IPS-18c (cell line): ENCODE results near the gene CCDC181.
"Not testable (repeated sequence)": the region's sequence is repeated elsewhere in the genome, so short reads cannot be mapped to it uniquely, and the experiment has no call there.

Experiments
- H3K4me3 ChIP-seq: 2 replicates; pipeline ENCODE4 v1.7.0; 2013; ENCODE audit warnings: low read depth, mild to moderate bottlenecking, low read length, moderate library complexity; ENCODE audit not compliant: insufficient read depth
- H3K9me3 ChIP-seq: one replicate; pipeline ENCODE4 v1.6.1; 2013; ENCODE audit warnings: mild to moderate bottlenecking, low read length, moderate library complexity; ENCODE audit not compliant: control insufficient read depth, insufficient read depth

The CCDC181 gene

DNA sequence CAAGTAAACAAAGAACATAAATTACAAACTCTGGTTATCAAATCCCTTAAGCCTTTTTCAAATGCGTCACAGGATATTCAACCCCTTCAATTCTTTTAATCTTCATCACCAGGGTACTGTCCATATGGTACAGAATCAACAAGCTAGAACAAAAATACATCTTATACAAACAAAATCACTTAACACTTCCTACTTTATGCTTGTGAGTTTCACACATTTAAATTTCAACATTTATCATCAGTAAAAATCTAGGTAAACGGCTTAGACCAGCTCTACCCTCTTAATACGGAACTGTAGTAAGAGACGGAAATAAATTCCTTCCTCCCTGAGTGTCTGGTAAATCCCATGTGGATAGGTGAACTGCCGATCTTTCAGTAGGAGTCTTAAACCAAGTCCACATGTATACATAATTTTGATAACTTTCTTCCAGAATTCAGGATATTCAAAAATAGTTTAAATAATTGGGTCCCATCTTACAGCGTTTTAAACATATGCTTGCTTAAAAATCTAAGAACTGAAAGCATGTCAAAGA lies 1.0 kb downstream of the CCDC181 start:
- H3K4me3 ChIP-seq = no peak overlapping the region
- H3K9me3 ChIP-seq = no peaks in the 10 kb centered on the region

DNA sequence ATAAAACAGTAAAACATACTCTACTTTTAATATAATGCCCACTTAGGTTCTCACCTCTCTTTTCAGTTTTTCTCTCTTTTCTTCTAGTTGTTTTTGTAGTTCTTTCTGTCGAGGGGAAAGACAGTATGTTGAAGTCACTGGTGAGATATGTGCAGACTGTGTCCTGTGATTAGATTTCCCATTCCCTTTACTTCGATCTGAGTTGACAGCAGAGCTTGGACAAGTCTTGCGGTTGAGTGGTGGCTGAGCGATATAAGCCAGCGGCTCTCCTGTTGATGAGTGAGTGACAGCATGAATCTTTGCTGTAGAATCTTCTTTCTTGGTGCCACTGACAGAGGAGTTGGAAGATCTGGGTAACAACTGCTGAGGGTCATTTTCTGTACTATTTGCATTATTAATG lies 6.0 kb downstream of the CCDC181 start:
- H3K9me3 ChIP-seq = no peaks in the 10 kb centered on the region
- H3K4me3 ChIP-seq = no peak overlapping the region

DNA sequence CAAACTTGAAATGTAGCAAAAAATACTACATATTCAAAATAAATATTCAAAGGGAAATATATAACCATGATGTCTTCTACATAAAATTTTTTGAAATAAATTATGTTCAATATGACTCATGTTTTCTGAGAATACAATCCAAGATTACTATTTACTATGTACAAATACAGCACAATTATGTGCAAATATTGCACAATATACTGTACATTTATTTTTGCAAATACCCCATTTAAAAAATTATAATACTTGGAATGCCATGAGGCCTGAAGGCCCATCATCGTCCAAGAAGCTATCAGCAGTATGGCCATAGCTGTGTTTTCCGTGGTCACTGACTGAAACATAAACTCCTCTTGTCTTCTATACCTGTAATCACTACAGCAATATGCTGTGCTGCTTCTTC lies 12.3 kb downstream of the CCDC181 start:
- Histone ChIP-seq H3K4me3 (no peak overlapping the region), H3K9me3 (no peaks in the 10 kb centered on the region)

DNA sequence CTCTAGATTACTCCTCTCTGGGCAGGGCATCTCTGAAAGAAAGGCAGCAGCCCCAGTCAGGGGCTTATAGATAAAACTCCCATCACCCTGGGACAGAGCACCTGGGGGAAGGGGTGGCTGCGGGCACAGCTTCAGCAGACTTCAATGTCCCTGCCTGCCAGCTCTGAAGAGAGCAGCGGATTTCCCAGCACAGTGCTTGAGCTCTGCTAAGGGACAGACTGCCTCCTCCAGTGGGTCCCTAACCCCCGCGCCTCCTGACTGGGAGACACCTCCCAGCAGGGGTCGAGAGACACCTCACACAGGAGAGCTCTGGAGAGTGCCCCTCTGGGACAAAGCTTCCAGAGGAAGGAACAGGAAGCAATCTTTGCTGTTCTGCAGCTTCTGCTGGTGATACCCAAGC lies 18.9 kb downstream of the CCDC181 start:
- not testable (repeated sequence) for H3K4me3 ChIP-seq

DNA sequence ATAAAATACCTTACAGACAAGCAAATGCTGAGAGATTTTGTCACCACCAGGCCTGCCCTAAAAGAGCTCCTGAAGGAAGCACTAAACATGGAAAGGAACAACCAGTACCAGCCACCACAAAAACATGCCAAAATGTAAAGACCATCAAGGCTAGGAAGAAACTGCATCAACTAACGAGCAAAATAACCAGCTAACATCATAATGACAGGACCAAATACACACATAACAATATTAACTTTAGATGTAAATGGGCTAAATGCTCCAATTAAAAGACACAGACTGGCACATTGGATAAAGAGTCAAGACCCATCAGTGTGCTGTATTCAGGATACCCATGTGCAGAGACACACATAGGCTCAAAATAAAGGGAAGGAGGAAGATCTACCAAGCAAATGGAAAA lies 24.7 kb downstream of the CCDC181 start:
- H3K4me3 ChIP-seq = not testable (repeated sequence)

More for the DNA sequence above, 18.9 kb downstream of the CCDC181 start:
- H3K9me3 ChIP-seq = not testable (repeated sequence)

DNA sequence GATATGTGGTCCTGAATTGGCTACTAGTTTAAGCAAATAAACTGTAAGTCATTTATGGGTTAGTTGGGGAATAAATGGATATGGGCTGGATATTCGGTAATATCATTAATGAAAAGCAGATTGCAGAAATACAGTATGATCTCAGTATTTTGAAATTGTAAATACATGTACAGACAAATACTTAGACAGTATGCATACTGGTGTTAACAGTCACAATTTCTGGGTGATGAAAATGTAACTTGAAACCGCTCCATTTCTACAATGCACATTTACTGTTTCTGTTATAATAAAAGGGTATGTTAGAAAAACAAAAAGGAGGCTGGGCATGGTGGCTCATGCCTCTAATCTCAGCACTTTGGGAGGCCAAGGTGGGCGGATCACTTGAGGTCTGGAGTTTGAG lies 31.3 kb downstream of the CCDC181 start:
- Histone ChIP-seq H3K9me3 (no peaks in the 10 kb centered on the region), H3K4me3 (no peak overlapping the region)

More for the DNA sequence above, 24.7 kb downstream of the CCDC181 start:
- not testable (repeated sequence) for H3K9me3 ChIP-seq

DNA sequence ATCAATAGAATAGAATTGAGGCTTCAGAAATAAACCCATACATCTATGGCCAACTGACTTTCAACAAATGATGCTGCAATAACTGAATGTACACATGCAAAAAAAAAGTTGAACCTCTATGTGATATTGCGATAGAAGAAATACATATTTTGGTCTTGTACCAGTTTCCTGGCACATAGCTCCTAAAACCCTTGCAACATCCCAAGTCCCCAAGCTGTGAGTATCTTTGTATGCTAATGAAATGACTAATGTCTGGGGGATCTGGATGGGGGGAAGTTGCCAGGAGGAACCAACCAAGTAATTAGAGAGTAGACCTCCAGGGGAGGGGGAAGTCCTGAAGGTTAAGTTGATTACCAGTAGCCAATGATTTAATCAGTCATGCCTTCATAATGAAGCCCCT lies 34.9 kb downstream of the CCDC181 start:
- H3K4me3 ChIP-seq = no peak overlapping the region
- H3K9me3 ChIP-seq = no peaks in the 10 kb centered on the region

DNA sequence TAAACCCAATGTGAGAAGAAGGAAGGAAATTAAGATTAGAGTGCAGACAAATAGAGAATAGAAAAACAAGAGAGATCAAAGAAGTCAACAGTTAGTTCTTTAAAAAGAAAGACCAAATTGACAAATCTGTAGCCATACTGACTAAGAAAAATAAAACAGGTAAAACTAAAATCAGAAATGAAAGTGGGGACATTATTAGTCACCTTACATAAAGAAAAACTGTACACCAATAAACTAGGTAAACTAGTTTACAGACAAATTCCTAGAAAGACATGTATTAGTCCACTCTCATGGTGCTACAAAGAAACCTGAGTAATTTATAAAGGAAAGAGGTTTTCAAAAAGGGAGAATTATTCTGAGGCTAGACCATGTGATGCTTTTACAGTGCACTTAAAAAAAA lies 37.0 kb downstream of the CCDC181 start:
- H3K4me3 ChIP-seq = no peak overlapping the region
- H3K9me3 ChIP-seq = no peaks in the 10 kb centered on the region

DNA sequence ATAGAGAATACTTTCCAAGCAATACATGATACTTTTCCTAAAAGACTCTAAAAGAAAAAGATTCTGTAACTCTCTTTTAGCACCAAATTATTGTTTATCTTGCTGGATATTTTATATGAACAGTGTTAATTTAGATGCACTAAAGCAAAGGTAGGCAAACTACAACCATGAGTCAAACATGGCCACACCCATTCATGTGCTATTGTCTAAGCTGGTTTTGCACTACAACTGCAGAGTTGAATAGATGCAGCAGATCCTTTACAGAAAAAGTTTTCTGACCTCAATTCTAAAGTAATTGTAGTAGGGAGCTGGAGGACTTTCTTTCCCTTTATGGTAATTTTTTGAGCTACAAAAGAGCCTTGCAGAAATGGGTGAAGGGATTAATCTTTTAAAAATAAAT lies 39.9 kb downstream of the CCDC181 start:
- Histone ChIP-seq H3K9me3 (no peaks in the 10 kb centered on the region), H3K4me3 (no peak overlapping the region)

DNA sequence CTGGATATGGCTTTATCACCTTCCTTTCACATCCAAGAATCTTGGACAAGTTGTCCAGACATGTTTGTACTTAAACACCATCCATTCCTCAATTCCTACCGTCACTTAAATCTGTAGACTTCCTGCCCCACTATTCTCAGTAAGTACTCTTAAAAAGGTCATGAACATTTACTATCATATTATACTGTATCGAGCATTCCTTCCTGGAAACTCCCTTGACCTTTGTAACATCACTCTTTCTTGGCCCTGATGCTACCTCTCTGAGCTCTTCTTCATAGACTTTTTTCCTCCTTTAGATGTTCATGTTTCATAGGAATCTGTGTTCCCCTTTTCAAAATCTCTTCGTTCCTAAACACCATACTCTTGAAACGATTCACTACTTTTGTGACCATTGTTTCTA lies 43.8 kb downstream of the CCDC181 start:
- no peaks in the 10 kb centered on the region for H3K9me3 ChIP-seq
- H3K4me3 ChIP-seq = no peak overlapping the region

DNA sequence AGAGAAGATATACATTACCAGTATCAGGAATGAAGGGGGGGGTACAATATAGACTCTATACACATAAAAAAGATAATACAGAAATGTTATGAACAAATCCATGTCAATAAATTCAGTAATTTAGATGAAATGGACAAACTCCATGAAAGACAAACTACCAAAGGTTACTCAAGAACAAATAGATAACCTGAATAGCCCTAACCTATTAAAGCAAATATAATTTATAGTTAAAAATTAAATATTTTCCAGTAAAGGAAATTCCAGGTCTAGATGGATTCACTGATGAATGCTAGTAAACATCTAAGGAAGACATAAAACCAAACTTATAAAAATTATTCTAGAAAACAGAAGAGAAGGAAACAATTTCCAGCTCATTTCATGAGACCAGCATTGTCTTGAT lies 46.1 kb downstream of the CCDC181 start:
- Histone ChIP-seq H3K9me3 (no peaks in the 10 kb centered on the region), H3K4me3 (no peak overlapping the region)

DNA sequence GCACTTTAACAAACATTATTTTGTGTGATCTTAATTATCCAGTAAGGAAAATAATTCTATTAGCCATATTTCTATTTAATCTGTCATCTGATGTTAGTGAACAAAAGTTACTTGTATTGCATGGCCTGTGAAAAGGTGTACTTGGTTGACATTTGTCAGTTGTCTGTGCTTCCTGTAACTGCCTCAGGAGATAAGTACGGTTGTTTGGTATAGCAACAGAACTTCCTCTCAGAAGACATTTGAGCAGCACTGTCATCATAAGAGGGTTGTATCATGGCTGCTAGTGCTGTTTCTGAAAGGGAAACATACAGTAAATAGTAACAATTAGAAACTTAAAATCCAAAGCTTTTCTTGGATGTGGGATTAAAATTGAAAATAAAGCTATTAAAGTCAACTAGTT lies 55.9 kb downstream of the CCDC181 start:
- H3K4me3 ChIP-seq = no peak overlapping the region
- H3K9me3 ChIP-seq = no peaks in the 10 kb centered on the region

DNA sequence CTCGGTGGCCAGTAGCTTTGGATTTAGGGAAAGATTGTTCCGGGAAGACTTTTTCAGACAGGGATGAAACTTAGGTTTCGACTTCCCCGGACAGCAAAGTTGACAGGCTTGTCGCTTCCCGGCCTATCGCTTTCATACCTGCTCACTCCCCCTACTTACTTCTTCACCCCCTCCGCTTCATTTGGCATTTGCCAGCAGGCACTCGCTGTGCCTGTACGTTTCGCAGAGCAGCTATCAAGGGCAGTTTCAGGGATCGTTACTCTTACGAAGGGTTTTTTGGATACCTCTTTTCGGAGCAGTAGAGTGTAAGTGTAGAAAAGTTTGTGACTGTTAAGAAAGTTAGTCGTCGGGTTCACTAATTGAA lies 58.9 kb downstream of the CCDC181 start:
- Histone ChIP-seq H3K4me3 (peak overlapping the region; percentile 67), H3K9me3 (no peaks in the 10 kb centered on the region)

DNA sequence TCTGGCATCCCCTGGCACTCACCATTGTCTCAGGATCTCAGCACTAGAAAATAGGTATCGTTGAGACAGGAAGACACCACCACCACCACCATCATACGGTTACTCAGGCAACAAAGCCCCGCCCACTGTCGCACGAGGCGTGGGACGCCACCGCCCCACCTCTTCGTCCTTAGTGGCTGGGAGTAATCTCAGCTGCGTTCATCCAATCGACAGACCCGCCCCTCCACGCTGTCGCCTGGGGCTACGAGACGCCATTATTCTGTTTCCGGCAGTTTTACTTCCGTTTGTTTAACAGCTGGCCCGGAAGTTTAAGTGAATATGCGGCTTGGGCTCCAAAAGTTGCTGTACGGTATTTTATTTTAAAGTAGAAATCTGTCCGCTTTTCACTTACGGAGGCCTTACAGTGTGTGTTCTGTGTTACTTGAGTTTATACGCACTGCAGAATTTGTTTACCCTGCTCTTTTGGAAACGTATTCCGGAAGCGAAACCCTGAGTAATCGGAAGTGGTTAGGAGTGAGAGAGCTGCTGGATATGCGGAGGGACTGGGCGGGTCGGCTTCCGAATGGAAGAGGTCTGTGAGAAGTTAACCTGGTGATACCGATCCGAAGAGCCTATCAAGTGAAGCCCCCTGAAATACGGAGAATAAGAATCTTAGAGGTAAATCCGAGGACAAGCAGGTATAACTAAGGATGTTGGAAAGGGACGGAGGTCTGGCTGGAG lies 59.4 kb downstream of the CCDC181 start, which contains the start of the genes BLZF1 and NME7:
Gene BLZF1 (plus strand): TSS at position 510 of the 720 bp plus-strand sequence. CDS start 1,328 bp downstream, outside the sequence.
Gene NME7 (minus strand): TSS at position 112 of the 720 bp plus-strand sequence. CDS start 87 bp downstream, at position 25.
- Histone ChIP-seq H3K9me3 (no peaks in the 10 kb centered on the region), H3K4me3 (peak within 1 kb of the TSS; percentile 67)

DNA sequence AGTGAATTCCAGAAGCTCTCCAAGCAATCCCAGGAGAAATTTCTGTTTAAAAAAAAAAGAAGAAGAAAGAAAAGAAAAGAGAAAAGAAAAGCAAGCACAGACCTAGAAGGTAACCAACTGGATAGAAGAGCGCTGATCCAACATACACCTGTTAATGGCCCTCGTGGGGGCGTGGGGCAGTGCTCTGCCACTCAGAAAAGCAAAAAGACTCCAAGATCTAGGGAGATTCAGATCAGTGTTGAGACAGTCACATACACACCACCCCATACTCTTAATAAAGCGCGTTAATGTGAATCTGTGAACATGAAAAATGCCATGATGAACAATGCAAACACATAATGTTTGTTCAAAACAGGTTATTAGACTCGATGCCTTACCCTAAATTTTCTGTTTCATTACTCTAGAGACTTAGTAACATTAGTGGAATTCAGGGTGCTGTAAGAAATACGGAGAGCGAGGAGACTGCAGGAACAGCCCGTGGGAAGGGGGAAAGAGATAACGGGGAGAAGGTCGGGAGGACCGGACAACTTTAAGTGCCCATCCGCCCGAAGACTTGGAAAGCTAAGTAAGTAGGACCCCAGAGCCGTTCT lies 60.1 kb downstream of the CCDC181 start:
- Histone ChIP-seq H3K9me3 (no peaks in the 10 kb centered on the region), H3K4me3 (peak overlapping the region; percentile 67)

DNA sequence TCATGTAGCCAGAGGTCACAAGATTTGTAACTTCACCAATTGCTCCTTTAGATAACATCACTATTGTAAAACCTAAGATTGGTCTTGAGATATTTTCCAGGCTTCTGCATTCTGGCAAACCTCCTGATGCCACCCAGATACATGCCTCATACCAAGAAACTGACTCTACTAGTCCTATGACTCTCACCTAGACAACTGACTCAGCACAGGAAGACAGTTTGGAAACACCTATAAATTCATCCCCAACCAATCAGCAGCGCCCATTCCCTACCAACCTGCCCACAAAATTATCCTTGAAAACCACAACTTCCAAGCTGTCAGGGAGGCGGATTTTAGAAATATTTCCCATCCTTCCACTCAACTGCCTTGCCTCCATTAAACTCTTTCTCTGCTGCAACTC lies 62.3 kb downstream of the CCDC181 start:
- no peaks in the 10 kb centered on the region for H3K9me3 ChIP-seq
- H3K4me3 ChIP-seq = no peak overlapping the region

DNA sequence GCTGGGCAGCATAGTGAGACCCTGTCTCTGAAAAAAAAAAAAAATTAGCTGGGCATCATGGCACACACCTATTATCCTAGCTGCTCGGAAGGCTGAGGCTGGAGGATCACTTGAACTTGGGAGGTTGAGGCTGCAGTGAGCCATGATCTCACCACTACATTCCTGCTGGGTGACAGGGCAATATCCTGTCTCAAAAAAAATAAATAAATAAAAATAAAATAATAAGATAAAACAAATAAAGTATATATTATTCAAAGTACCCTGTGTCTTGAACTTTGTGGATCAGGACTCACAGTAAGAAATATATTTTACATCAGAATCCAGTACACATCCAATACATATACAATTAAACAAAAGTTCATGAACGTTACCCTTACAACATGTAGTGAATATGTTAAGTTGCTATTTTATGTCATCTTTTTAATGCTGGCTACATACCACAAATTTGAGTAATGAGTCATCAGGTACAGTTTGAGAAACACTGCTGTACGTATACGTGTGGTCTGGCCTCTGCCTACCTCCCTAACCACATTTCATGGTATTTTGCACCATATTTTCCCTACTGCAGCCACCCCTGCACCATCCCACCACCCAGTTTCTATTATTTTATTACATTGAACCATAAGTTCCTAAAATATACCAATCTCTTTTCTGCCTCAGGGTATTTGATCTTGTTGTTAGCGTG lies 64.1 kb downstream of the CCDC181 start:
- Histone ChIP-seq H3K9me3 (no peaks in the 10 kb centered on the region), H3K4me3 (no peak overlapping the region)

DNA sequence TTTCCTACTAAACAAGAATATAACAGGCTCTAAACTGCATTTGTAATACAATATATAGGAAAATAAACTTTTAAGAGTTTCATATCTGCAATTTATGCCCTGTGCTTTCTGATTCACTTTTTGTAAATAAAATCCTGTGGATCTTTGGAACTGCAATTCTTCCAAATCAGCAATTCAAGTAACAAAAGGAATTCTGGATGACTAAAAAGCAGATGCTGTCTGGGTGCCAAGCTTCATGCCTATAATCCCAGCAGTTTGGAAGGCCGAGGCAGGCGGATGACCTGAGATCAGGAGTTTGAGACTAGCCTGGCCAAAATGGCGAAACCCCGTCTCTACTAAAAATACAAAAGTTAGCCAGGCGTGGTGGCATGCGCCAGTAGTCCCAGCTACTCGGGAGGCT lies 66.0 kb downstream of the CCDC181 start:
- Histone ChIP-seq H3K9me3 (no peaks in the 10 kb centered on the region), H3K4me3 (no peak overlapping the region)
